DND-41 (cell line): ENCODE data around the gene ZER1.

ENCODE experiments used
- CTCF ChIP-seq: IDR thresholded peaks from 2 replicates; pipeline ENCODE4 v1.5.1; 2012; ENCODE audit warnings: borderline replicate concordance, low read length, moderate library complexity, mild to moderate bottlenecking; ENCODE audit not compliant: poor library complexity, severe bottlenecking; ENCODE audit errors: extremely low read depth
- EZH2 ChIP-seq: IDR thresholded peaks from 3 replicates; pipeline ENCODE4 v1.6.1; 2012; ENCODE audit warnings: borderline replicate concordance, low read depth, mild to moderate bottlenecking, moderate library complexity, low read length, inconsistent platforms; ENCODE audit not compliant: severe bottlenecking

- TF ChIP-seq CTCF = no peak
- no peak for TF ChIP-seq EZH2
Measured at GRCh38 chr9:128757602-128758001, 14.1 kb downstream of the ZER1 start.
